ENCODE results near the gene SLC26A4.
"Not testable (repeated sequence)": the region's sequence is repeated elsewhere in the genome, so short reads cannot be mapped to it uniquely, and the experiment has no call there.

SLC26A4 gene

GRCh38 chr7:107639070-107639469 is 21.6 kb upstream of the SLC26A4 start:
- H3K4me1 ChIP-seq; H3K4me3 ChIP-seq; H3K9me3 ChIP-seq; DNase-seq (ENCODE audit: low spot score in 2 of 2); in situ Hi-C loops (cut with MboI; ENCODE audit: low sequenced_read_pairs); H3K36me3 ChIP-seq (replicated peaks): not testable (repeated sequence)
- peaks cover 17% of the 10 kb centered on the region for H3K27me3 ChIP-seq (ENCODE audit: low read depth)

- in situ Hi-C loops (cut with MboI; ENCODE audit: low sequenced_read_pairs): no loop called here
- Histone ChIP-seq H3K36me3 (replicated peaks) (no peaks in the 10 kb centered on the region), H3K4me1 (peaks cover 6% of the 10 kb centered on the region), H3K27me3 (ENCODE audit: low read depth) (peaks cover 17% of the 10 kb centered on the region), H3K4me3 (no peak overlapping the region), H3K9me3 (no peaks in the 10 kb centered on the region; the same call in 1 of the 2 replicates)
- no peak for DNase-seq (ENCODE audit: low spot score in 2 of 2)
These were observed 19.0 kb upstream of the SLC26A4 start for GRCh38 chr7:107641676-107642075.

- in situ Hi-C loops (cut with MboI; ENCODE audit: low sequenced_read_pairs): no loop called here
- Histone ChIP-seq H3K4me1 (peaks cover 6% of the 10 kb centered on the region), H3K4me3 (no peak overlapping the region), H3K27me3 (ENCODE audit: low read depth) (peaks cover 17% of the 10 kb centered on the region), H3K36me3 (replicated peaks) (no peaks in the 10 kb centered on the region), H3K9me3 (no peaks in the 10 kb centered on the region; the same call in 1 of the 2 replicates)
- no peak for DNase-seq (ENCODE audit: low spot score in 2 of 2)
These were observed 18.1 kb upstream of the SLC26A4 start for GRCh38 chr7:107642501-107642900.

GRCh38 chr7:107643407-107643806 is 17.2 kb upstream of the SLC26A4 start:
- no peaks in the 10 kb centered on the region; the same call in 1 of the 2 replicates for H3K9me3 ChIP-seq
- in situ Hi-C loops (cut with MboI; ENCODE audit: low sequenced_read_pairs): no loop called here
- no peak overlapping the region for H3K4me3 ChIP-seq
- H3K4me1 ChIP-seq: peaks cover 3% of the 10 kb centered on the region
- DNase-seq (ENCODE audit: low spot score in 2 of 2): no peak
- no peaks in the 10 kb centered on the region for H3K36me3 ChIP-seq (replicated peaks)
- H3K27me3 ChIP-seq (ENCODE audit: low read depth): peaks cover 17% of the 10 kb centered on the region

DNA sequence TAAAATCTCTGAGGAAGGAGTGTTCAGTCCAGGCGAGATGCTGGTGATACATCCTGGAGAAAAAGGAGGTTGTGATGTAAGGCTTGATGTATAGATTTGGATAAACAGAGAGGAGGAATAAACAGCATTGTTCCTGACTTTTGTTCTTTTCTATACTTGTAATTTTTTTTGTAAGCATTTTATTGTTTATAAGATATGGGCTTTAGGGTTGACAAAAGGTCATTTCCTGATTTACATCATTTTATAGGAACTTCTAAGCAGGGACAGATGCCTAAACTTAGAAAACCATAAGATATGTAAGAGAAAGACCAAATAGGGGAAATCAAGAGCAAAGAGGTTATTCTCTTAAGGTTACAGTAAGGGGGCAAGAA is 16.7 kb upstream of the SLC26A4 start:
- Histone ChIP-seq H3K27me3 (ENCODE audit: low read depth) (peaks cover 17% of the 10 kb centered on the region), H3K4me3 (no peak overlapping the region), H3K36me3 (replicated peaks) (no peaks in the 10 kb centered on the region), H3K4me1 (no peaks in the 10 kb centered on the region), H3K9me3 (no peaks in the 10 kb centered on the region; the same call in 1 of the 2 replicates)
- in situ Hi-C loops (cut with MboI; ENCODE audit: low sequenced_read_pairs): no loop called here
- no peak for DNase-seq (ENCODE audit: low spot score in 2 of 2)

- no peaks in the 10 kb centered on the region for H3K36me3 ChIP-seq (replicated peaks)
- in situ Hi-C loops (cut with MboI; ENCODE audit: low sequenced_read_pairs): no loop called here
- H3K4me1 ChIP-seq: no peaks in the 10 kb centered on the region
- H3K27me3 ChIP-seq (ENCODE audit: low read depth): peaks cover 15% of the 10 kb centered on the region
- no peaks in the 10 kb centered on the region; the same call in 1 of the 2 replicates for H3K9me3 ChIP-seq
- no peak overlapping the region for H3K4me3 ChIP-seq
- DNase-seq (ENCODE audit: low spot score in 2 of 2): no peak
These were observed 16.2 kb upstream of the SLC26A4 start for GRCh38 chr7:107644309-107644974.

GRCh38 chr7:107652642-107653041 is 8.0 kb upstream of the SLC26A4 start:
- Histone ChIP-seq H3K36me3 (replicated peaks) (no peaks in the 10 kb centered on the region), H3K4me3 (no peak overlapping the region), H3K4me1 (no peaks in the 10 kb centered on the region), H3K9me3 (no peaks in the 10 kb centered on the region), H3K27me3 (ENCODE audit: low read depth) (no peaks in the 10 kb centered on the region)
- in situ Hi-C loops (cut with MboI; ENCODE audit: low sequenced_read_pairs): no loop called here
- DNase-seq (ENCODE audit: low spot score in 2 of 2): no peak

- no peaks in the 10 kb centered on the region for H3K9me3 ChIP-seq
- H3K27me3 ChIP-seq (ENCODE audit: low read depth): peaks cover 20% of the 10 kb centered on the region
- peaks cover 16% of the 10 kb centered on the region for H3K4me1 ChIP-seq
- in situ Hi-C loops (cut with MboI; ENCODE audit: low sequenced_read_pairs): no loop called here
- no peak overlapping the region for H3K4me3 ChIP-seq
- H3K36me3 ChIP-seq (replicated peaks): no peaks in the 10 kb centered on the region
- DNase-seq (ENCODE audit: low spot score in 2 of 2): no peak
These were observed 2.2 kb upstream of the SLC26A4 start for GRCh38 chr7:107658467-107658866.

DNA sequence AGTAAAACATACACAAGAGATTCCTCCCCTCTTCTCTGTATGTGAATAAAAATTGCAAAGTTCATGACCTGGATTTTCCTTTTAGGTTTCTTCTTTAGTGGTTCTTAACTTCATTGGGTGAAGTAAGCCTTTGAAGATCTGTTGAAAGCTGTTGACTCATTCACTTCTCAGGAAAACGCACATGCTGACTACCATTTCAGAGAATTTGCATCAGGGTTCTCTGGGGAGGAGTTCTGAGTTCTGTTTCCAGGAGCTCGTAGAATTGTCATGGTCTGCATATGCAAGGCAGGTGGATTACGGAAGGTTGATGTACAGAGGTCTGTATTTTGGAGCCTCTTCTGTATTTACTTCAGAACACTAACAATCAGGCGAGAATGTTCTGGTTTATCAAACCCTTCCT is 962 bp upstream of the SLC26A4 start:
- peaks cover 16% of the 10 kb centered on the region for H3K4me1 ChIP-seq
- in situ Hi-C loops (cut with MboI; ENCODE audit: low sequenced_read_pairs): no loop called here

GRCh38 chr7:107661081-107661864 is 645 bp downstream of the SLC26A4 start:
- no peaks in the 10 kb centered on the region for H3K36me3 ChIP-seq (replicated peaks)
- peaks cover 16% of the 10 kb centered on the region for H3K4me1 ChIP-seq
- peaks cover 20% of the 10 kb centered on the region for H3K27me3 ChIP-seq (ENCODE audit: low read depth)
- H3K4me3 ChIP-seq: peak overlapping the region; percentile 41
- H3K9me3 ChIP-seq: no peaks in the 10 kb centered on the region
- in situ Hi-C loops (cut with MboI; ENCODE audit: low sequenced_read_pairs): no loop called here
- DNase-seq (ENCODE audit: low spot score in 2 of 2): peak; percentile 34 to 72

More for the DNA sequence above, 962 bp upstream of the SLC26A4 start:
- Histone ChIP-seq H3K4me3 (no peak overlapping the region), H3K27me3 (ENCODE audit: low read depth) (peaks cover 20% of the 10 kb centered on the region), H3K36me3 (replicated peaks) (no peaks in the 10 kb centered on the region), H3K9me3 (no peaks in the 10 kb centered on the region)
- no peak for DNase-seq (ENCODE audit: low spot score in 2 of 2)

GRCh38 chr7:107661865-107662379 is 1.3 kb downstream of the SLC26A4 start:
- Histone ChIP-seq H3K36me3 (replicated peaks) (no peaks in the 10 kb centered on the region), H3K9me3 (no peaks in the 10 kb centered on the region), H3K4me1 (peaks cover 16% of the 10 kb centered on the region), H3K27me3 (ENCODE audit: low read depth) (peaks cover 20% of the 10 kb centered on the region), H3K4me3 (peak overlapping the region; percentile 41)
- no peak for DNase-seq (ENCODE audit: low spot score in 2 of 2)
- in situ Hi-C loops (cut with MboI; ENCODE audit: low sequenced_read_pairs): no loop called here

- Histone ChIP-seq H3K4me1 (peaks cover 16% of the 10 kb centered on the region), H3K27me3 (ENCODE audit: low read depth) (peaks cover 20% of the 10 kb centered on the region), H3K9me3 (no peaks in the 10 kb centered on the region), H3K36me3 (replicated peaks) (no peaks in the 10 kb centered on the region), H3K4me3 (no peak overlapping the region)
- in situ Hi-C loops (cut with MboI; ENCODE audit: low sequenced_read_pairs): no loop called here
- no peak for DNase-seq (ENCODE audit: low spot score in 2 of 2)
These were observed 2.6 kb downstream of the SLC26A4 start for GRCh38 chr7:107663196-107663595.

DNA sequence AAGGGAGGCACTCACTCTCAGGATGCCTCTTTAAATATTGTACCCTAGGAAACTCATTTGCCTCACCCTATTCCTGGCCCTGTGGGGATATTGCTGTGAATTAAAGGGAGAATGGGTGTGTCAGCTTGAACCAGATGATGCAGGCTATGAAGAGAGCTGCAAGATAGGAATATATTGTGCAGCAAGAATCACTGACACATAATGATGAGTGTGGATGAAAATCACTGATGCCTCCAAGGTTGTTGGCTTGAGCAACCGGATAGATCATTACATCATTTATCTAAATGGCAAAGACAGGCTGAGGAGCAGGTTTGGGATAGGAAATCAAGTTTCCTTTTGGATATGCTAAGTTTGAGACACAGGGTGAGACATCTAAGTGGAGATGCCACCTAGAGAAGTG is 6.2 kb downstream of the SLC26A4 start:
- no peak overlapping the region for H3K4me3 ChIP-seq
- no peak for DNase-seq (ENCODE audit: low spot score in 2 of 2)
- peaks cover 12% of the 10 kb centered on the region for H3K4me1 ChIP-seq
- peaks cover 2% of the 10 kb centered on the region for H3K27me3 ChIP-seq (ENCODE audit: low read depth)
- in situ Hi-C loops (cut with MboI; ENCODE audit: low sequenced_read_pairs): no loop called here
- H3K36me3 ChIP-seq (replicated peaks): no peaks in the 10 kb centered on the region
- H3K9me3 ChIP-seq: no peaks in the 10 kb centered on the region

DNA sequence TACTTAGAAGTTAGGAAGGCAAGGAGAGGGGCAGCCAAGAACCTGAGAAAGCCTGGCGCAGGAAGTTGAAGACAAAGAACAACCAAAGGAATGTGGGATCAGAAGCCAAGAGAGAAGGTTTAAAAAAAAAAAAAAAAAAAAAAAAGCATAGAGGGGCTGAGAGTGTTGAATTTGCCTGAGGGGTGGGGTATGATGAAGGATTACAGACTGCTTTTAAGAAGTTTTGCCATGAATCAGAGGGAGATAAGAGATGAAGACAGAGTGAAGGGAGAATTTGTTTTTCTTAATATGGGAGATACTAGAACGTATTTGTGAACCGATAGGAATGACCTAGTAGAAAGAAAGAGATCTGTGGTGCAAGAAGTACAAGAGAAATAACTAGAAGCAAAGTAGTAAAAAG is 6.7 kb downstream of the SLC26A4 start:
- no peak for DNase-seq (ENCODE audit: low spot score in 2 of 2)
- Histone ChIP-seq H3K27me3 (ENCODE audit: low read depth) (no peaks in the 10 kb centered on the region; the same call in 1 of the 2 replicates), H3K4me1 (peaks cover 8% of the 10 kb centered on the region), H3K9me3 (no peaks in the 10 kb centered on the region), H3K4me3 (no peak overlapping the region), H3K36me3 (replicated peaks) (no peaks in the 10 kb centered on the region)
- in situ Hi-C loops (cut with MboI; ENCODE audit: low sequenced_read_pairs): no loop called here

All from HAP-1 (cell line).